CD4-positive, alpha-beta T cell (primary cell): Measurements from ENCODE around the gene MID2. TPM values are rescaled to one million over a fixed set of nuclear protein-coding genes. Genes with fewer than 3 reads are reported as not detected.

Experiments
- ATAC-seq: fragments of 200-7000 bp; cut with Tn5 transposase; one replicate; pipeline ENCODE4 v1.10.0; 2022; ENCODE audit warnings: mild to moderate bottlenecking; ENCODE audit not compliant: poor library complexity
- CTCF ChIA-PET: fragments of 350-600 bp; sonication (Branson Sonifier 250); formaldehyde crosslinking; loops from one replicate; lab custom pipeline; 2021; ENCODE audit warnings: antibody characterized with exemption, inconsistent platforms; lab: Charles Lee
- POLR2A ChIA-PET: fragments of 350-600 bp; sonication (Branson Sonifier 250); formaldehyde crosslinking; loops from one replicate; lab custom pipeline; 2021; ENCODE audit warnings: antibody characterized with exemption, inconsistent platforms; lab: Charles Lee
- DNase-seq, 14 experiments: peaks; one replicate each; pipeline ENCODE4 v3.0.0-alpha.2; 2013 to 2020; ENCODE audit warnings: mixed read lengths in 2 of 14
- H3K27ac ChIP-seq, 2 donors: one replicate each; pipeline versions ENCODE4 v1.5.1 to v1.7.0; 2013; ENCODE audit warnings: low read length in 2 of 2, low read depth in 1 of 2, mild to moderate bottlenecking in 1 of 2
- H3K27me3 ChIP-seq, 2 experiments: 1 replicate in 1 of 2; 2 replicates in 1 of 2; pipeline versions ENCODE4 v1.6.1 to v1.7.0; 2013; ENCODE audit warnings: low read length in 2 of 2, control low read depth in 1 of 2, mild to moderate bottlenecking in 1 of 2, moderate library complexity in 1 of 2; ENCODE audit not compliant: insufficient read depth in 2 of 2, control insufficient read depth in 1 of 2
- H3K36me3 ChIP-seq: one replicate; pipeline ENCODE4 v1.6.1; 2013; ENCODE audit warnings: low read length, control low read depth; ENCODE audit not compliant: insufficient read depth
- H3K4me1 ChIP-seq: one replicate; pipeline ENCODE4 v1.6.1; 2013; ENCODE audit warnings: low read length, control low read depth; ENCODE audit not compliant: insufficient read depth
- H3K4me3 ChIP-seq: one replicate; pipeline ENCODE4 v1.5.1; 2013; ENCODE audit warnings: mild to moderate bottlenecking, low read length, moderate library complexity
- H3K9me3 ChIP-seq, 2 experiments: 1 replicate in 1 of 2; 2 replicates in 1 of 2; pipeline versions ENCODE4 v1.6.1 to v1.7.0; 2013; ENCODE audit warnings: low read length in 2 of 2, mild to moderate bottlenecking in 2 of 2, control low read depth in 1 of 2, moderate library complexity in 1 of 2; ENCODE audit not compliant: control insufficient read depth in 1 of 2, insufficient read depth in 1 of 2
- H3K27ac Mint-ChIP-seq: one replicate; pipeline ENCODE4 v1.8.0; 2020; ENCODE audit warnings: mixed read lengths
- H3K27me3 Mint-ChIP-seq: one replicate; pipeline ENCODE4 v1.8.0; 2021; ENCODE audit warnings: mixed read lengths
- H3K36me3 Mint-ChIP-seq: one replicate; pipeline ENCODE4 v1.8.0; 2021; ENCODE audit warnings: low read depth, mixed read lengths
- H3K4me1 Mint-ChIP-seq: one replicate; pipeline ENCODE4 v1.8.0; 2021; ENCODE audit warnings: low read depth, mixed read lengths
- H3K4me3 Mint-ChIP-seq: one replicate; pipeline ENCODE4 v1.8.0; 2020; ENCODE audit warnings: mild to moderate bottlenecking, mixed read lengths
- H3K9me3 Mint-ChIP-seq: one replicate; pipeline ENCODE4 v1.8.0; 2020; ENCODE audit warnings: mixed read lengths
- CTCF ChIP-seq: fragments of 200-600 bp; IDR thresholded peaks from one replicate; pipeline ENCODE4 v1.8.0; 2022; ENCODE audit warnings: antibody characterized with exemption, mild to moderate bottlenecking
- intact Hi-C, 2 experiments: fragments of 100-400 bp; cut with DNase I in 1 of 2; cut with micrococcal nuclease in 1 of 2; formaldehyde crosslinking; loops; one replicate each; pipeline versions ENCODE4 v1.15.1 to v1.9.0; 2023 to 2025; cut with DNase I, micrococcal nuclease
- total RNA-seq, 174 experiments: library from RNA in 2 of 174; stranded (reverse) in 2 of 174; gene quantifications; one replicate each; pipeline ENCODE4 v1.2.3 and lab custom pipeline; 2021 to 2026

The MID2 gene
- total RNA-seq, 2 experiments from 2014 or later, result 15.7 to 16.9 TPM

DNA sequence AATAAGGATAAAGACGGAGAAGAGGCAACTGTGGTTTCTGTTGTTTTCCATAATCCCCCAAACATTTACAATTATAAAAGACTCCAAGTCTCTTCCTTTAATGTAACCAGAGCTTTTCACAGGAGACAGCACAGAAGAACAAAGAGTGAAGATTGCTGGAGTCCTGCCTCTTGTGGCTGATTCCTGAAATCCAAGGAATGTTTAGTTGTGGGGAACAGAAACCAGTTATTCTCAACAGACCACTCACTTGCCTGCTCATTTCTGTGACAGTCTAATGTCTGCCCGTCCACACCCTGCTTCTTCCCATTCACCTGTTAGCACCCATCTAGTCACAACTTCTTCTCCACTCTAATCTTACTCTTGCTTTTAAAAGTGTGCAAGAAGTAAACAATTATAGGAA lies 144.4 kb downstream of the MID2 start:
- ChIA-PET POLR2A (interaction anchor here (0.6 kb wide), 1 partner anchor 1769 kb away, joined by 3 read pairs; no protein-coding TSS in a partner anchor), CTCF (no interaction called here)
- no peak overlapping the region for H3K27ac ChIP-seq
- H3K4me3 ChIP-seq, result no peak overlapping the region
- no peaks in the 10 kb centered on the region for H3K9me3 ChIP-seq
- no peak for ATAC-seq
- Mint-ChIP-seq H3K9me3 (no peaks in the 10 kb centered on the region), H3K27me3 (no peaks in the 10 kb centered on the region), H3K36me3 (no peaks in the 10 kb centered on the region), H3K4me3 (no peak overlapping the region), H3K4me1 (no peaks in the 10 kb centered on the region), H3K27ac (no peak overlapping the region)
- H3K36me3 ChIP-seq, result no peaks in the 10 kb centered on the region
- no peaks in the 10 kb centered on the region for H3K4me1 ChIP-seq
- no peak for DNase-seq
- intact Hi-C loops, result no loop called here
- no peak for TF ChIP-seq CTCF
- H3K27me3 ChIP-seq, result no peaks in the 10 kb centered on the region

DNA sequence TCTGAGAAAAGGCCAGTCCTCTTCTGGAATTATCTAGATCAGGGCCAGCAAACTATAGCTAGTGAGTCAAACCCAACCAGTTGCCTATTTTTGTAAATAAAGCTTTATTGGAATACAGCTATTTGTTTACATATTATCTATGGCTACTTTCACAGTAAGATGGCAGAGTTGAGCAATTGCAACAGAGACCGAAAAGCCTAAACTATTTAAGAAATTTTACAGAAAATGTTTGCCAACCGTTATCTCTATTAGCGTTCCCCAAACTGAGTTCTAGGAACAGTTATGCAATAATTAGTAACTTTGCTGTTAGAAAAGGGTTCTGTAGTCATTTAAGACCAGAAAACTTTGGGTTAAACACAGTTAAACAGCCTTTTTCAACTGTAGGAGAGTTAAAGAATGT lies 146.0 kb downstream of the MID2 start:
- Histone ChIP-seq H3K36me3 (no peaks in the 10 kb centered on the region), H3K9me3 (no peaks in the 10 kb centered on the region), H3K27ac (no peak overlapping the region), H3K27me3 (no peaks in the 10 kb centered on the region), H3K4me1 (no peaks in the 10 kb centered on the region), H3K4me3 (no peak overlapping the region)
- intact Hi-C loops, result no loop called here
- Mint-ChIP-seq H3K4me3 (no peak overlapping the region), H3K36me3 (no peaks in the 10 kb centered on the region), H3K27ac (no peak overlapping the region), H3K9me3 (no peaks in the 10 kb centered on the region), H3K27me3 (no peaks in the 10 kb centered on the region), H3K4me1 (no peaks in the 10 kb centered on the region)
- no peak for TF ChIP-seq CTCF
- CTCF ChIA-PET, result no interaction called here
- DNase-seq (no peak), ATAC-seq (no peak)
- POLR2A ChIA-PET, result no interaction called here

Other genes with a start within 250 kb of the MID2 start
- gene PRPS1, start 197.4 kb upstream of the MID2 start, total RNA-seq, result 10 to 100 TPM; 66.5 to 70.4 TPM
- gene TSC22D3, start 50.1 kb upstream of the MID2 start, total RNA-seq, result 1,000 to 10,000 TPM; 3,132 to 3,144 TPM
- gene NCBP2L, start 48.1 kb upstream of the MID2 start, total RNA-seq, result not detected
- not detected for gene TEX13B, start 156.5 kb downstream of the MID2 start, total RNA-seq
- gene VSIG1, start 219.2 kb downstream of the MID2 start, total RNA-seq, result 10 to 100 TPM; 12.5 to 14.9 TPM